ENCODE data around the gene MEGF11.

GRCh38 chr15:65947041-65947440, 306.5 kb downstream of the MEGF11 start:
- TF ChIP-seq CTCF (conservative IDR thresholded peaks at IDR 0.05; ENCODE audit: low read length) (no peak), EZH2phosphoT487 (IDR thresholded peaks at IDR 0.05; ENCODE audit: borderline replicate concordance) (no peak)
